ENCODE results near the gene CPNE1. TPM values are rescaled to one million over a fixed set of nuclear protein-coding genes. Genes with fewer than 3 reads are reported as not detected.

CPNE1 gene
- total RNA-seq, 4 donors from 2014 or later = 80.6 to 166 (median 131) TPM

- DNase-seq = no peak
- H3K27ac ChIP-seq = no peak overlapping the region
- H3K4me3 ChIP-seq (replicated peaks in 1 of 3) = no peak overlapping the region
- no peaks in the 10 kb centered on the region for H3K4me1 ChIP-seq
- TF ChIP-seq POLR2A (IDR thresholded peaks at IDR 0.05) = no peak
- TF ChIP-seq CTCF (IDR thresholded peaks at IDR 0.05) = no peak
- intact Hi-C loops (cut with DNase I) = no loop called here
- no peaks in the 10 kb centered on the region for H3K36me3 ChIP-seq
- no peaks in the 10 kb centered on the region for H3K9me3 ChIP-seq
- H3K27me3 ChIP-seq = no peaks in the 10 kb centered on the region
- WGBS, 2 donors = 93 to 99% methylated on average over 7 of the region's 7 CpGs
These were observed 21.7 kb downstream of the CPNE1 start for GRCh38 chr20:35643045-35643444.

- H3K4me3 ChIP-seq (replicated peaks in 1 of 3) = no peak overlapping the region
- H3K27ac ChIP-seq = no peak overlapping the region
- no peaks in the 10 kb centered on the region for H3K27me3 ChIP-seq
- no peaks in the 10 kb centered on the region for H3K9me3 ChIP-seq
- intact Hi-C loops (cut with DNase I) = no loop called here
- DNase-seq = no peak
- H3K36me3 ChIP-seq = no peaks in the 10 kb centered on the region
- no peaks in the 10 kb centered on the region for H3K4me1 ChIP-seq
- no peak for TF ChIP-seq CTCF (IDR thresholded peaks at IDR 0.05)
- TF ChIP-seq POLR2A (IDR thresholded peaks at IDR 0.05) = no peak
- 84 to 93% methylated on average over 4 of the region's 4 CpGs for WGBS, 2 donors
These were observed 23.0 kb downstream of the CPNE1 start for GRCh38 chr20:35641743-35642142.

- TF ChIP-seq CTCF (IDR thresholded peaks at IDR 0.05) (no peak), POLR2A (IDR thresholded peaks at IDR 0.05) (no peak)
- H3K27ac ChIP-seq = no peak overlapping the region
- intact Hi-C loops (cut with DNase I) = no loop called here
These were observed 24.0 kb downstream of the CPNE1 start for GRCh38 chr20:35640724-35641123.

GRCh38 chr20:35638751-35639150 is 25.9 kb downstream of the CPNE1 start:
- H3K9me3 ChIP-seq = no peaks in the 10 kb centered on the region
- H3K4me3 ChIP-seq (replicated peaks in 1 of 3) = no peak overlapping the region
- H3K27ac ChIP-seq = no peak overlapping the region
- intact Hi-C loops (cut with DNase I) = no loop called here
- no peak for DNase-seq
- WGBS, 2 donors = 54 to 62% methylated on average over 2 of the region's 2 CpGs
- no peaks in the 10 kb centered on the region for H3K4me1 ChIP-seq
- TF ChIP-seq POLR2A (IDR thresholded peaks at IDR 0.05) (no peak), CTCF (IDR thresholded peaks at IDR 0.05) (no peak)
- no peaks in the 10 kb centered on the region for H3K27me3 ChIP-seq
- no peaks in the 10 kb centered on the region for H3K36me3 ChIP-seq

More at GRCh38 chr20:35640724-35641123, 24.0 kb downstream of the CPNE1 start:
- Histone ChIP-seq H3K36me3 (no peaks in the 10 kb centered on the region), H3K27me3 (no peaks in the 10 kb centered on the region), H3K4me1 (no peaks in the 10 kb centered on the region), H3K4me3 (replicated peaks in 1 of 3) (no peak overlapping the region), H3K9me3 (no peaks in the 10 kb centered on the region)
- WGBS, 2 donors = 91 to 96% methylated on average over 3 of the region's 3 CpGs
- no peak for DNase-seq

GRCh38 chr20:35637276-35637675 is 27.4 kb downstream of the CPNE1 start:
- no peak for DNase-seq
- 91 to 97% methylated on average over 6 of the region's 6 CpGs for WGBS, 2 donors
- intact Hi-C loops (cut with DNase I) = no loop called here
- no peak overlapping the region for H3K27ac ChIP-seq
- no peaks in the 10 kb centered on the region for H3K27me3 ChIP-seq
- no peaks in the 10 kb centered on the region for H3K36me3 ChIP-seq
- TF ChIP-seq POLR2A (IDR thresholded peaks at IDR 0.05) = no peak
- no peak for TF ChIP-seq CTCF (IDR thresholded peaks at IDR 0.05)
- H3K4me3 ChIP-seq (replicated peaks in 1 of 3) = no peak overlapping the region
- H3K4me1 ChIP-seq = no peaks in the 10 kb centered on the region
- H3K9me3 ChIP-seq = no peaks in the 10 kb centered on the region
